GM18858 (cell line): Measurements from ENCODE around the gene BACE2.
"Not testable (repeated sequence)": the region's sequence is repeated elsewhere in the genome, so short reads cannot be mapped to it uniquely, and the experiment has no call there.

Experiments
- ATAC-seq: cut with Tn5 transposase; IDR thresholded peaks from one replicate; pipeline ENCODE4 v1.9.1; 2021; ENCODE audit not compliant: unreplicated experiment

The BACE2 gene

GRCh38 chr21:41236352-41236973 is 68.5 kb downstream of the BACE2 start:
- ATAC-seq: no peak

GRCh38 chr21:41238081-41238796 is 70.3 kb downstream of the BACE2 start:
- not testable (repeated sequence) for ATAC-seq

GRCh38 chr21:41240040-41240439 is 72.1 kb downstream of the BACE2 start:
- no peak for ATAC-seq

GRCh38 chr21:41241341-41241740 is 73.4 kb downstream of the BACE2 start:
- ATAC-seq: no peak

GRCh38 chr21:41242238-41242829 is 74.4 kb downstream of the BACE2 start:
- no peak for ATAC-seq

- no peak for ATAC-seq
These were observed 75.1 kb downstream of the BACE2 start for GRCh38 chr21:41243107-41243506.

- not testable (repeated sequence) for ATAC-seq
These were observed 76.4 kb downstream of the BACE2 start for GRCh38 chr21:41244266-41244880.

GRCh38 chr21:41245509-41246135 is 77.7 kb downstream of the BACE2 start:
- ATAC-seq: no peak

GRCh38 chr21:41246808-41247207 is 78.8 kb downstream of the BACE2 start:
- no peak for ATAC-seq

GRCh38 chr21:41247561-41248545 is 79.9 kb downstream of the BACE2 start:
- ATAC-seq: no peak

GRCh38 chr21:41249476-41249875 is 81.5 kb downstream of the BACE2 start:
- ATAC-seq: no peak

- ATAC-seq: no peak
These were observed 82.6 kb downstream of the BACE2 start for GRCh38 chr21:41250519-41250918.

- no peak for ATAC-seq
These were observed 84.1 kb downstream of the BACE2 start for GRCh38 chr21:41251961-41252642.

- ATAC-seq: no peak
These were observed 86.2 kb downstream of the BACE2 start for GRCh38 chr21:41254090-41254700.

GRCh38 chr21:41255190-41255589 is 87.2 kb downstream of the BACE2 start:
- ATAC-seq: no peak

GRCh38 chr21:41256231-41256630 is 88.3 kb downstream of the BACE2 start:
- not testable (repeated sequence) for ATAC-seq

GRCh38 chr21:41256771-41257702 is 89.1 kb downstream of the BACE2 start:
- ATAC-seq: no peak

- ATAC-seq: no peak
These were observed 90.7 kb downstream of the BACE2 start for GRCh38 chr21:41258617-41259016.
